Smooth muscle cell (in vitro differentiated cells): ENCODE results near the gene KCTD1. TPM values are rescaled to one million over a fixed set of nuclear protein-coding genes. Genes with fewer than 3 reads are reported as not detected.

Experiments used
- DNase-seq: peaks from one replicate; lab custom pipeline; 2025; ENCODE audit not compliant: unreplicated experiment; lab: John Stamatoyannopoulos, UW
- H2AFZ ChIP-seq: fragments of 200-600 bp; sonication (generic); 2 replicates; pipeline ENCODE4 v1.6.0; 2016; ENCODE audit warnings: antibody characterized with exemption, low read depth, mild to moderate bottlenecking
- H3F3A ChIP-seq: fragments of 200-600 bp; sonication (generic); 2 replicates; pipeline ENCODE4 v1.6.0; 2017; ENCODE audit warnings: antibody characterized with exemption, low read depth
- H3K27ac ChIP-seq: fragments of 200-600 bp; sonication (generic); 2 replicates; pipeline ENCODE4 v1.5.1; 2016; ENCODE audit warnings: low read depth, mild to moderate bottlenecking
- H3K27me3 ChIP-seq: fragments of 200-600 bp; sonication (generic); 2 replicates; pipeline ENCODE4 v1.6.1; 2016; ENCODE audit warnings: low read depth, mild to moderate bottlenecking
- H3K36me3 ChIP-seq: fragments of 200-600 bp; sonication (generic); 2 replicates; pipeline ENCODE4 v1.5.1; 2016; ENCODE audit warnings: low read depth
- H3K4me1 ChIP-seq: fragments of 200-600 bp; sonication (generic); 2 replicates; pipeline ENCODE4 v1.5.1; 2016; ENCODE audit warnings: low read depth
- H3K4me2 ChIP-seq: fragments of 200-600 bp; sonication (generic); 2 replicates; pipeline ENCODE4 v1.6.0; 2016; ENCODE audit warnings: mild to moderate bottlenecking
- H3K4me3 ChIP-seq: fragments of 200-600 bp; sonication (generic); 2 replicates; pipeline ENCODE4 v1.5.1; 2016; ENCODE audit warnings: mild to moderate bottlenecking
- H3K79me2 ChIP-seq: fragments of 200-600 bp; sonication (generic); 2 replicates; pipeline ENCODE4 v1.6.0; 2016; ENCODE audit warnings: low read depth, mild to moderate bottlenecking
- H3K9ac ChIP-seq: fragments of 200-600 bp; sonication (generic); 2 replicates; pipeline ENCODE4 v1.6.0; 2016; ENCODE audit warnings: low read depth
- H3K9me3 ChIP-seq: fragments of 200-600 bp; sonication (generic); replicated peaks from 2 replicates; pipeline ENCODE4 v1.5.1; 2016; ENCODE audit warnings: low read depth
- H4K20me1 ChIP-seq: fragments of 200-600 bp; sonication (generic); 2 replicates; pipeline ENCODE4 v1.6.0; 2016; ENCODE audit warnings: low read depth
- CTCF ChIP-seq: fragments of 200-600 bp; sonication (generic); IDR thresholded peaks from 2 replicates; pipeline ENCODE4 v1.5.1; 2017; ENCODE audit warnings: borderline replicate concordance, mild to moderate bottlenecking, antibody characterized with exemption; ENCODE audit not compliant: insufficient read depth, poor library complexity, severe bottlenecking
- WGBS: methylation state at CpG from one replicate; pipeline ENCODE4 v1.1.7; 2016; ENCODE audit warnings: low lambda C conversion rate; 5-methylcytosine and 5-hydroxymethylcytosine counted together
- polyA plus RNA-seq: library from polyadenylated mRNA; unstranded; fragments of >200 nt; fragmentation: Nextera tagmentation; extraction: Ambion mirVana; gene quantifications from 2 replicates; pipeline ENCODE4 v1.2.1, GENCODE V29; 2016
- total RNA-seq: library from RNA; depleted of rRNA; stranded (reverse); fragments of >200 nt; gene quantifications from 2 replicates; pipeline ENCODE4 v1.2.3, GENCODE V29; 2014

Gene KCTD1
- total and polyA plus RNA-seq, 2 experiments from 2014 or later: 2.3 to 11.4 TPM

GRCh38 chr18:26480897-26481795, 67.2 kb downstream of the KCTD1 start:
- Histone ChIP-seq H3K36me3 (no peaks in the 10 kb centered on the region), H3K27ac (peak overlapping the region; percentile 74), H3F3A (peaks cover 5% of the 10 kb centered on the region), H3K4me2 (peak overlapping the region; percentile 43), H3K9me3 (no peaks in the 10 kb centered on the region), H4K20me1 (no peaks in the 10 kb centered on the region), H3K27me3 (no peaks in the 10 kb centered on the region), H3K79me2 (no peaks in the 10 kb centered on the region), H3K4me3 (no peak overlapping the region), H3K9ac (no peak overlapping the region), H3K4me1 (peaks cover 19% of the 10 kb centered on the region), H2AFZ (no peak overlapping the region)
- no peak for TF ChIP-seq CTCF
- DNase-seq: no peak
- 51% methylated on average over 8 of the region's 8 CpGs for WGBS

GRCh38 chr18:26479681-26480079, 68.7 kb downstream of the KCTD1 start:
- WGBS: 65% methylated on average over 6 of the region's 6 CpGs
- no peak overlapping the region for H3K9ac ChIP-seq
- DNase-seq: no peak

GRCh38 chr18:26479065-26479680, 69.2 kb downstream of the KCTD1 start:
- no peak for DNase-seq
- Histone ChIP-seq H3K27ac (no peak overlapping the region), H4K20me1 (no peaks in the 10 kb centered on the region), H3K9me3 (no peaks in the 10 kb centered on the region), H3K4me2 (no peak overlapping the region), H2AFZ (no peak overlapping the region), H3K9ac (no peak overlapping the region), H3K27me3 (no peaks in the 10 kb centered on the region), H3F3A (peaks cover 5% of the 10 kb centered on the region), H3K36me3 (no peaks in the 10 kb centered on the region), H3K4me1 (peaks cover 19% of the 10 kb centered on the region), H3K4me3 (no peak overlapping the region), H3K79me2 (no peaks in the 10 kb centered on the region)
- no peak for TF ChIP-seq CTCF
- 63% methylated on average over 26 of the region's 26 CpGs for WGBS

More at GRCh38 chr18:26479681-26480079, 68.7 kb downstream of the KCTD1 start:
- H3K4me3 ChIP-seq: no peak overlapping the region
- H3F3A ChIP-seq: peaks cover 5% of the 10 kb centered on the region
- H2AFZ ChIP-seq: no peak overlapping the region
- TF ChIP-seq CTCF: no peak
- H3K36me3 ChIP-seq: no peaks in the 10 kb centered on the region
- H3K27ac ChIP-seq: no peak overlapping the region
- H3K4me2 ChIP-seq: no peak overlapping the region
- H4K20me1 ChIP-seq: no peaks in the 10 kb centered on the region
- H3K79me2 ChIP-seq: no peaks in the 10 kb centered on the region
- no peaks in the 10 kb centered on the region for H3K27me3 ChIP-seq
- peaks cover 19% of the 10 kb centered on the region for H3K4me1 ChIP-seq
- H3K9me3 ChIP-seq: no peaks in the 10 kb centered on the region
